A673 (cell line): ENCODE results near the gene PHKB.

Experiments used
- CTCF ChIP-seq: fragments of 300-800, 200-600 bp; sonication (generic); conservative IDR thresholded peaks from 2 replicates; pipeline ENCODE4 v1.5.1; 2017; ENCODE audit warnings: low read depth, mild to moderate bottlenecking, antibody characterized with exemption, low read length, moderate library complexity, mixed read lengths
- EZH2 ChIP-seq: fragments of 200-600 bp; sonication (generic); IDR thresholded peaks from 2 replicates; pipeline ENCODE4 v1.6.1; 2017; ENCODE audit warnings: borderline replicate concordance, low read depth, mild to moderate bottlenecking, mixed read lengths, antibody characterized with exemption, low read length; ENCODE audit not compliant: poor library complexity, severe bottlenecking

- TF ChIP-seq CTCF, result no peak
- TF ChIP-seq EZH2, result no peak
These were observed 244.1 kb downstream of the PHKB start for GRCh38 chr16:47705266-47705665.
